ENCODE data around the gene NWD2.

- no peak for TF ChIP-seq CTCF (IDR thresholded peaks at IDR 0.05; ENCODE audit: poor library complexity, severe bottlenecking)
- no peak for TF ChIP-seq REST (IDR thresholded peaks at IDR 0.05; ENCODE audit: borderline replicate concordance)
- no peak for TF ChIP-seq POLR2AphosphoS5 (IDR thresholded peaks at IDR 0.05)
- TF ChIP-seq RAD21 (conservative IDR thresholded peaks at IDR 0.05) = no peak
- no peak for TF ChIP-seq MXI1 (conservative IDR thresholded peaks at IDR 0.05; ENCODE audit: poor library complexity, severe bottlenecking)
These were observed 230.5 kb downstream of the NWD2 start for GRCh38 chr4:37475087-37475486.
